Liver (tissue), 9 donors: ENCODE data around the gene PBX4. TPM values are rescaled to one million over a fixed set of nuclear protein-coding genes. Genes with fewer than 3 reads are reported as not detected.

Source experiments
- DNase-seq: peaks from one replicate; pipeline ENCODE4 v3.0.0-alpha.2; 2017; ENCODE audit warnings: low spot score
- H3K27ac ChIP-seq, 2 donors: one replicate each; pipeline ENCODE4 v1.7.0; 2013; ENCODE audit warnings: inconsistent platforms in 2 of 2, low read length in 2 of 2, control low read depth in 1 of 2, low read depth in 1 of 2, mild to moderate bottlenecking in 1 of 2
- H3K27me3 ChIP-seq, 4 donors: one replicate each; pipeline versions ENCODE4 v1.6.1 to v1.7.0; 2013; ENCODE audit warnings: low read length in 3 of 4, inconsistent platforms in 1 of 4, mild to moderate bottlenecking in 1 of 4, moderate library complexity in 1 of 4; ENCODE audit not compliant: control insufficient read depth in 4 of 4, insufficient read depth in 4 of 4
- H3K36me3 ChIP-seq, 4 donors: one replicate each; pipeline versions ENCODE4 v1.6.1 to v1.7.0; 2013; ENCODE audit warnings: low read length in 3 of 4, mild to moderate bottlenecking in 3 of 4, low read depth in 1 of 4, moderate library complexity in 1 of 4; ENCODE audit not compliant: control insufficient read depth in 4 of 4, insufficient read depth in 3 of 4
- H3K4me1 ChIP-seq, 4 donors: one replicate each; pipeline versions ENCODE4 v1.6.1 to v1.7.0; 2013; ENCODE audit warnings: low read length in 3 of 4, mild to moderate bottlenecking in 3 of 4, moderate library complexity in 1 of 4; ENCODE audit not compliant: control insufficient read depth in 4 of 4, insufficient read depth in 4 of 4
- H3K4me3 ChIP-seq, 3 donors: one replicate each; pipeline versions ENCODE4 v1.6.1 to v1.7.0; 2013; ENCODE audit warnings: low read length in 3 of 3, control low read depth in 1 of 3, low read depth in 1 of 3, mild to moderate bottlenecking in 1 of 3
- H3K9ac ChIP-seq, 2 donors: one replicate each; pipeline ENCODE4 v1.7.0; 2013; ENCODE audit warnings: low read length in 2 of 2, mild to moderate bottlenecking in 2 of 2, moderate library complexity in 2 of 2, control low read depth in 1 of 2, low read depth in 1 of 2
- H3K9me3 ChIP-seq, 4 donors: one replicate each; pipeline versions ENCODE4 v1.6.1 to v1.7.0; 2013; ENCODE audit warnings: low read length in 3 of 4; ENCODE audit not compliant: control insufficient read depth in 4 of 4
- EGR1 ChIP-seq, 2 donors: IDR thresholded peaks; 2 replicates each; pipeline ENCODE4 v1.6.1; 2016 to 2018; ENCODE audit warnings: antibody characterized with exemption in 2 of 2, low read depth in 2 of 2
- FOXA1 ChIP-seq: IDR thresholded peaks from 2 replicates; pipeline ENCODE4 v1.6.1; 2016; ENCODE audit warnings: antibody characterized with exemption
- FOXA2 ChIP-seq: IDR thresholded peaks from 2 replicates; pipeline ENCODE4 v1.6.1; 2016; ENCODE audit warnings: antibody characterized with exemption
- HNF4A ChIP-seq, 2 donors: conservative IDR thresholded peaks; 2 replicates each; pipeline ENCODE4 v1.6.1; 2016; ENCODE audit warnings: antibody characterized with exemption in 2 of 2, mild to moderate bottlenecking in 2 of 2
- JUND ChIP-seq, 2 donors: IDR thresholded peaks; 2 replicates each; pipeline ENCODE4 v1.6.1; 2016; ENCODE audit warnings: antibody characterized with exemption in 2 of 2
- NR2F2 ChIP-seq: IDR thresholded peaks from 2 replicates; pipeline ENCODE4 v1.6.1; 2016; ENCODE audit warnings: antibody characterized with exemption
- RAD21 ChIP-seq, 2 donors: IDR thresholded peaks; 2 replicates each; pipeline ENCODE4 v1.6.1; 2016; ENCODE audit warnings: antibody characterized with exemption in 2 of 2, mild to moderate bottlenecking in 2 of 2
- SP1 ChIP-seq: IDR thresholded peaks from 2 replicates; pipeline ENCODE4 v1.6.1; 2018; ENCODE audit warnings: antibody characterized with exemption, mild to moderate bottlenecking
- TAF1 ChIP-seq: conservative IDR thresholded peaks from 2 replicates; pipeline ENCODE4 v1.6.1; 2016; ENCODE audit warnings: antibody characterized with exemption, mild to moderate bottlenecking
- YY1 ChIP-seq: IDR thresholded peaks from 2 replicates; pipeline ENCODE4 v1.6.1; 2016; ENCODE audit warnings: antibody characterized with exemption, mild to moderate bottlenecking
- WGBS: extraction: QIAGEN DNeasy Blood & Tissue Kit; methylation state at CpG from one replicate; pipeline ENCODE4 v1.1.7; 2013; 5-methylcytosine and 5-hydroxymethylcytosine counted together
- polyA plus RNA-seq, 2 donors: library from polyadenylated mRNA; stranded (reverse) in 1 of 2; unstranded in 1 of 2; fragments of 200-250 nt in 1 of 2; fragments of >200 nt in 1 of 2; fragmentation: Nextera tagmentation in 1 of 2; extraction: Ambion mirVana in 1 of 2; gene quantifications; one replicate each; pipeline versions ENCODE4 v1.2.1 to v1.2.3, GENCODE V29; 2013 to 2015
- total RNA-seq, 2 donors: library from RNA; depleted of rRNA; stranded (reverse); fragments of >200 nt; gene quantifications; one replicate each; pipeline ENCODE4 v1.2.3, GENCODE V29; 2014
- TF ChIP-seq, protein P1 (sequence below): IDR thresholded peaks from 2 replicates; pipeline ENCODE4 v1.6.1; 2016; ENCODE audit warnings: antibody characterized with exemption
- TF ChIP-seq, protein P2 (sequence below): fragments of 150-350 bp; IDR thresholded peaks from 2 replicates; pipeline ENCODE4 v1.5.1; 2017; ENCODE audit warnings: improper control_type of control experiment, low read depth, low read length; ENCODE audit not compliant: missing input control
- TF ChIP-seq, protein P3 (sequence below): IDR thresholded peaks from 2 replicates; pipeline ENCODE4 v1.6.1; 2016; ENCODE audit warnings: antibody characterized with exemption
- donor health status: healthy.
- donor health status: healthy.
- donor health status: healthy.
- donor health status: healthy.
- donor health status: healthy.

Gene PBX4
- total and polyA plus RNA-seq, 4 donors = 0.19 to 0.59 (median 0.21) TPM; not detected in 1

DNA sequence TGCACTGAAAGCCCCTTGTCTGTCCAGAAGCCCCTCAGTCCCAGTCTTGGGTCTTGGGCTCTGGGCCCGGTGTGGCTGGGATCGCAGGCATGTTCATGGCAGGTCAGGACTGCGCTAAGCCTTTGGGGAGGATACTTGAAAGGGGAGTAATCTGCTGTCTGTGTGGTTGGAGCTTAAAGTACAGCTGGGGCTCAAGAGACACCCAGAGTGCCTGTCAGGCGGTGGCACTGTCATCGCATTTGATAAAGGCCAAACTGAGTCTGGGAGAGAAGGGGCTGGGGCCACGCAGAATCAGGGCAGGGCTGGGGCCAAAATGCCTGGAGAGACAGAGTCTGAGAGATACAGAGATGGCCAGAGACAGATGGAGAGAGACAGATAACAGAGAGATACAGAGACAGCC, 84.6 kb downstream of the PBX4 start:
- peaks cover 0 to 7% (median 4%) of the 10 kb centered on the region in 4 donors for H3K4me1 ChIP-seq
- 96% methylated on average over 6 of the region's 6 CpGs for WGBS
- peaks cover 0 to 6% (median 0%) of the 10 kb centered on the region in 4 donors for H3K27me3 ChIP-seq
- peaks cover 0 to 2% (median 0%) of the 10 kb centered on the region in 4 donors for H3K36me3 ChIP-seq
- no peak overlapping the region for H3K4me3 ChIP-seq
- no peaks in the 10 kb centered on the region for H3K9me3 ChIP-seq
- TF ChIP-seq, protein P1, sequence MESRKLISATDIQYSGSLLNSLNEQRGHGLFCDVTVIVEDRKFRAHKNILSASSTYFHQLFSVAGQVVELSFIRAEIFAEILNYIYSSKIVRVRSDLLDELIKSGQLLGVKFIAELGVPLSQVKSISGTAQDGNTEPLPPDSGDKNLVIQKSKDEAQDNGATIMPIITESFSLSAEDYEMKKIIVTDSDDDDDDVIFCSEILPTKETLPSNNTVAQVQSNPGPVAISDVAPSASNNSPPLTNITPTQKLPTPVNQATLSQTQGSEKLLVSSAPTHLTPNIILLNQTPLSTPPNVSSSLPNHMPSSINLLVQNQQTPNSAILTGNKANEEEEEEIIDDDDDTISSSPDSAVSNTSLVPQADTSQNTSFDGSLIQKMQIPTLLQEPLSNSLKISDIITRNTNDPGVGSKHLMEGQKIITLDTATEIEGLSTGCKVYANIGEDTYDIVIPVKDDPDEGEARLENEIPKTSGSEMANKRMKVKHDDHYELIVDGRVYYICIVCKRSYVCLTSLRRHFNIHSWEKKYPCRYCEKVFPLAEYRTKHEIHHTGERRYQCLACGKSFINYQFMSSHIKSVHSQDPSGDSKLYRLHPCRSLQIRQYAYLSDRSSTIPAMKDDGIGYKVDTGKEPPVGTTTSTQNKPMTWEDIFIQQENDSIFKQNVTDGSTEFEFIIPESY = no peak
- TF ChIP-seq NR2F2 (no peak), EGR1 (IDR thresholded peaks at IDR 0.05; ENCODE audit: low read depth in 2 of 2) (no peak), RAD21 (IDR thresholded peaks at IDR 0.05) (no peak), HNF4A (conservative IDR thresholded peaks at IDR 0.05) (no peak), FOXA2 (no peak), SP1 (no peak), FOXA1 (no peak), TAF1 (no peak), YY1 (no peak), JUND (IDR thresholded peaks at IDR 0.05) (no peak)
- TF ChIP-seq, protein P2, sequence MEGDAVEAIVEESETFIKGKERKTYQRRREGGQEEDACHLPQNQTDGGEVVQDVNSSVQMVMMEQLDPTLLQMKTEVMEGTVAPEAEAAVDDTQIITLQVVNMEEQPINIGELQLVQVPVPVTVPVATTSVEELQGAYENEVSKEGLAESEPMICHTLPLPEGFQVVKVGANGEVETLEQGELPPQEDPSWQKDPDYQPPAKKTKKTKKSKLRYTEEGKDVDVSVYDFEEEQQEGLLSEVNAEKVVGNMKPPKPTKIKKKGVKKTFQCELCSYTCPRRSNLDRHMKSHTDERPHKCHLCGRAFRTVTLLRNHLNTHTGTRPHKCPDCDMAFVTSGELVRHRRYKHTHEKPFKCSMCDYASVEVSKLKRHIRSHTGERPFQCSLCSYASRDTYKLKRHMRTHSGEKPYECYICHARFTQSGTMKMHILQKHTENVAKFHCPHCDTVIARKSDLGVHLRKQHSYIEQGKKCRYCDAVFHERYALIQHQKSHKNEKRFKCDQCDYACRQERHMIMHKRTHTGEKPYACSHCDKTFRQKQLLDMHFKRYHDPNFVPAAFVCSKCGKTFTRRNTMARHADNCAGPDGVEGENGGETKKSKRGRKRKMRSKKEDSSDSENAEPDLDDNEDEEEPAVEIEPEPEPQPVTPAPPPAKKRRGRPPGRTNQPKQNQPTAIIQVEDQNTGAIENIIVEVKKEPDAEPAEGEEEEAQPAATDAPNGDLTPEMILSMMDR = no peak
- TF ChIP-seq, protein P3, sequence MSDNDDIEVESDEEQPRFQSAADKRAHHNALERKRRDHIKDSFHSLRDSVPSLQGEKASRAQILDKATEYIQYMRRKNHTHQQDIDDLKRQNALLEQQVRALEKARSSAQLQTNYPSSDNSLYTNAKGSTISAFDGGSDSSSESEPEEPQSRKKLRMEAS = no peak
- H3K9ac ChIP-seq = no peak overlapping the region
- no peak overlapping the region for H3K27ac ChIP-seq
- no peak for DNase-seq

DNA sequence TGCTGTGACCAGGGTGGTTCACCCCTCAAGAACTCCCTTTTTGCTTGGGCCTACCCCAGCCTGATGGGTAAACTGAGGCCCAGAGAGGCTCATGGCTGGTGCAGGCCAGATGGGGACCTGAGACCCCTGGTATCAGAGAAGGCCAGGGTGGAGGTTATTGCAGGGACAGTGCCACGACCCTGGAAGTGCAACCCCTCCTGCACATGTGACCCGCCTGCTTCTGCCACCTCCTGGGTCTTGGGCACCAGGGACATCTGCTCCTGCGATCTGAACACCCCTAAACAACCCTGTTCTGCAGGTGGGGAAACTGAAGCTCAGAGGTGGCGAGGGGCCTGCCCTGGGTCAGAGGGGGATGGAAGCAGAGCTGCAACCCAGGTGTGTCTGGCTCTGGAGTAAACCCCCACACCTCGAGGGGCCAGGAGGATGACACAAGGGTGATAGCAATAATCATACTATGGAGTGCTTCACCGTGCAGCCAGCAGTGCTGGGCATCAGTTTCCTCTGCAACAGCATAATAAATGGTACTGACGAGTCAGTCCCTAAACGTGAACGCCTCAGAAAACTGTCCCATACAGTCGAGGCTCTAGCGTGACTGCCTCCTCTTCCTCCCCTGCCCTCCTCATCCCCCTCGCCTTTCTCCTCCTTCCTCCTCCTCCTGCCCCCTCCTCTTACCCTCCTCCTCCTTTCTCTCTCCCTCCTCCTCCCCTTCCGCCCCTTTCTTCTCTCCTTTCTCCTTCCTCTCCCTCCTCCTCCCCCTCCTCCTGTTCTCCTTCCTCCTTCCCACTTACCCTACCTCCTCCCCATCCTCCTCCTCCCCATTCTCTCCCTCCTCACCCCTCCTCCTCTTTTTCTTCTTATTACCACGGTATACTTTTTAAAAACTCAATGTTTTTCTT, 85.4 kb downstream of the PBX4 start:
- WGBS = 83% methylated on average over 14 of the region's 14 CpGs
- Histone ChIP-seq H3K9me3 (no peaks in the 10 kb centered on the region), H3K4me1 (peaks cover 0 to 7% (median 4%) of the 10 kb centered on the region in 4 donors), H3K4me3 (no peak overlapping the region), H3K27me3 (peaks cover 0 to 3% (median 0%) of the 10 kb centered on the region in 4 donors), H3K9ac (no peak overlapping the region), H3K36me3 (peaks cover 0 to 2% (median under 1%) of the 10 kb centered on the region in 4 donors), H3K27ac (no peak overlapping the region)
- no peak for DNase-seq
- TF ChIP-seq RAD21 (IDR thresholded peaks at IDR 0.05) (no peak), SP1 (no peak)
